Activated naive CD4-positive, alpha-beta T cell treated with anti-CD3 and anti-CD28 coated beads, Interleukin-2, amount 50 U/mL, for 72 hours (primary cell): ENCODE data around the gene TCEANC2. TPM values are rescaled to one million over a fixed set of nuclear protein-coding genes. Genes with fewer than 3 reads are reported as not detected.

Source experiments
- ATAC-seq, 2 donors: fragments of 150-1000 bp; cut with Tn5 transposase; 2 replicates each; pipeline ENCODE4 v1.10.0; 2021; ENCODE audit warnings: mild to moderate bottlenecking in 2 of 2, moderate library complexity in 2 of 2
- DNase-seq, 2 donors: peaks; one replicate each; pipeline ENCODE4 v3.0.0; 2021 to 2022; ENCODE audit warnings: low spot score in 2 of 2
- H3K27ac Mint-ChIP-seq, 2 donors: one replicate each; pipeline ENCODE4 v1.8.0; 2022; ENCODE audit warnings: mild to moderate bottlenecking in 2 of 2, mixed read lengths in 2 of 2
- H3K36me3 Mint-ChIP-seq, 2 donors: one replicate each; pipeline ENCODE4 v1.8.0; 2022; ENCODE audit warnings: mixed read lengths in 2 of 2
- H3K9me3 Mint-ChIP-seq, 2 donors: one replicate each; pipeline ENCODE4 v1.8.0; 2022; ENCODE audit warnings: mixed read lengths in 2 of 2
- total RNA-seq, 2 donors: library from RNA; stranded (reverse); gene quantifications; one replicate each; pipeline ENCODE4 v1.2.3, GENCODE V29; 2022

Gene TCEANC2
- total RNA-seq, 2 donors from 2014 or later: 11.8 to 19.4 TPM

- H3K36me3 Mint-ChIP-seq: no peaks in the 10 kb centered on the region
- H3K27ac Mint-ChIP-seq: no peak overlapping the region
- ATAC-seq (no peak), DNase-seq (no peak)
- H3K9me3 Mint-ChIP-seq: no peaks in the 10 kb centered on the region
Measured at GRCh38 chr1:54114955-54115354, 61.5 kb downstream of the TCEANC2 start.

DNA sequence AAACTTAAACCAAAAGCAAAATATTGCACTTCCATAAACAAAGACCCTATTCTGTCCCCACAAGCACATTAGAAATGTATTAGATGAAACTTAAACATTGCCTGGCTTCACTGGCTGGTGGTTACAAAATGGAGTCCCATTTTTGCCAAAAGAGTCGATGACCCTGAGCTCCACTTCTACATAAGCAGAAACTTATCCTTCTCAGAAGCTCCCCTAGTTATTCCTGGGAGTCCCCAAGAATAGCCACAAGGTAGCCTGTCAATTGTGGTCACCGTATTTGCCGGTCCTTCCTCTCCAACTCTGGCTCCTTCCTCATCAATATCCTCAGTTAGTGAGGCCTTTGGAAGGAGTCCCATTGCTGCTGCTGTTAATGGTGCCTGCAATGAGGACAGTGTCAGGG lies 62.1 kb downstream of the TCEANC2 start:
- H3K27ac Mint-ChIP-seq: no peak overlapping the region
- DNase-seq (no peak), ATAC-seq (no peak)
- no peaks in the 10 kb centered on the region for H3K36me3 Mint-ChIP-seq
- no peaks in the 10 kb centered on the region for H3K9me3 Mint-ChIP-seq

DNA sequence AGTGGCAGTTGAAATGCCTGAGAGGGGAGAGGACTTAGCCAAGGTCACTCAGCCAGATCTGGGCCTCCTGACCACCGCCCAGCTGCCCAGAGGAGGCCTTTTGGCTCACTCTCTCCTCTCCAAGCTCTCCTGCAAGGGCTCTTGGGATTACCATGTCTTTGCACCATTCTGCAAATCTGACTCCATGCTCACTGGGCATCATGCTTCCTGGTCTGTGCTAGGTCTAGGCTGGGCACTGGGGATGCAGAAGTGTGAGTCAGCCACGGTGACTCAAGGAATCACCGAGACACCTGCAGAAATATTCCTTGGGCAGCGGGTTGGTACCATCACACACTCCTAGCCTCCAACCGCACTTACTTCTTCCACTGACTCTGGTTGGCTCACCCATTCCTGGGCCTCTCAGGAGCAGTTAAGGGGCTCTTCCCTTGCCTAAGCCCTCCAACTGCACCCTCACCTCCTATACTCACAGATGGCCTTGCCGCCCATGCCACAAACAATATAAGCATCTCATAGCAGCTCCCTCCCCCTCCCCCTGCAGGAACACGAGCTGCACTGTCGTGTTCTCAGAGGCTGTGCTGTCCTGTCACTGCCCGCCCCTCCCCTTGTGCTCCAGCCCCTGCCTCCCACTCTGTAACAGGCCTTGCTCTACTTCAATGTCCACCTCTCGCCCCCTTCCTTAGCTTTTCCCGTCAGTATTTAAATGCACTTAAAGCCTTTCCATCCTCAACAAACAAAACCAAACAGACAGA lies 64.6 kb downstream of the TCEANC2 start:
- ATAC-seq (no peak), DNase-seq (no peak)
- Mint-ChIP-seq H3K9me3 (no peaks in the 10 kb centered on the region), H3K36me3 (no peaks in the 10 kb centered on the region), H3K27ac (no peak overlapping the region)

DNA sequence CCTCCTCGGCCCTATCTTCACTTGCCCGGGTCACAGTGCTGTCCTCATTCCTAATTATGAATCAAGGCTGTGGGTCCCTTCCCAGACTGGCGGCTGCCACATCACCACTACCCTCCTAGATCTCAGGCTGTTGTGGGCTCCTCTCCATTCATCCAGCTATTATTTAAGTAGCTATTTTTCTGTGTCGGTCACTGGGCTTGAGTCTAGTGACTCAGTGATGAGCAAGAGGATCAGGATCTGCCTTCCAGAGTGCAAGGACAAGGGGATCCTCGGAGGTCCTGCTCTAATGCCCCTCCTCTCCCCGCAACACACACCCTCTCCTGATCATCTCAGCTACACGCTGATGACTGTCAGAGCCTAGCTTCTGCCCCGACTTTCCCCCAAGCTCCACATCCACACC lies 65.3 kb downstream of the TCEANC2 start:
- no peak for ATAC-seq
- no peaks in the 10 kb centered on the region for H3K36me3 Mint-ChIP-seq
- DNase-seq: no peak

DNA sequence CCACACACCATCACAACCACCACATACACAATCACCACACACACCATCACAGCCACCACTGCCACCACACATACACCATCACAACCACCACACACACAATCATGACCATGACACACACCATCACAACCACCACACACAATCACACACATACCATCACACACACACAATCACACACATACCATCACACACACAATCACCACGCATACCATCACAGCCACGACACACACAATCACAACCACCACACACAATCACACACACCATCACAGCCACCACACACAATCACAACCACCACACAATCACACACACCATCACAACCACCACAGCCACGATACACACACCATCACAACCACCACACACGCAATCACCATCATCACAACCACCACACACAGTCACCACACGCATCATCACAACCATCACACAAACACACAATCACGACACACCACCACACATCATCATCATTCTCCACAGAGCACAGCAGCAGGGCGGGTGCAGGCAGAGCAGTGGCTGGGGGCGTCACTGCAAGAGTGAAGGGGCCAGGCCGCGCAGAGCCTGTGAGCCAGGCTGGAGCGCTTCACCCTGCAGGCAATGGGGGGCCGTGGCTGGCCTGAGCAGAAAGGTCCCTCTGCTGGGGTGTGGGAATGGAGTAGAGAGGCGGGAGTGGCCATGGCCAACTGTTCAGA lies 66.8 kb downstream of the TCEANC2 start:
- Mint-ChIP-seq H3K27ac (no peak overlapping the region), H3K9me3 (no peaks in the 10 kb centered on the region), H3K36me3 (no peaks in the 10 kb centered on the region)
- ATAC-seq: no peak
- DNase-seq: no peak

More for the DNA sequence above, 65.3 kb downstream of the TCEANC2 start:
- H3K9me3 Mint-ChIP-seq: no peaks in the 10 kb centered on the region
- H3K27ac Mint-ChIP-seq: no peak overlapping the region

- ATAC-seq: no peak
- peak in 1 of 2 donors; percentile 41 for DNase-seq
Measured at GRCh38 chr1:54120698-54121481, 67.5 kb downstream of the TCEANC2 start.

DNA sequence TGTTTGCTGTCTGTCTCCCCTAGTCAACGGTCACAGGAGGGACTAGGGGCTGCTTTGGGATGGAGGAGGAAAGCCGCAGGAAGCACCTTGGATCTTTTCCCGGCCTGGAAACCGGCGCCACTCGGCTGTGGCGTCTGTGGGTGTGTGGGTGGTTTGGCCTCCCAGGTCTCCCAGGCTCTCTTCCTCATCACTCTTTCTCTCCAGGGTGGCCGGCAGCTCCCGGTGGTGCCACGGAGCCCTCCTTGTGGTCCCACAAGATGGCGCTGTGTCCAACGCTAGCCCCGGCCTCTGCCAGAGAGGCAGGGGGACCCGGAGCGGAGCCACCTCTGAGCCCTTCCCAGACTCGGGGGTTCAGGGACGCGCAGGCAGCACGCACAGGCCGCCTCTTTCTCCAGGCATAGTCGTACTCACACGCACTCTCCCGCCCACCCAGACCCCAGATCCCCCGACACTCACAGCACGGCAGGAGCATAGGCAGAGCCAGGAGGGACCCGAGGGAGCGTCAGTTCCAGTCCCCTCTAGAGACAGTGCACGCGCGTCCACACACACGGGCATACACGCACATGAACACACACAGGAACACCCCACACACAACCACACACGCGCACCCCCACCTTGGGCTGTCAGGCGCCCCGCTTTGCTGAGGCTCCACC lies 68.2 kb downstream of the TCEANC2 start:
- ATAC-seq: peak; percentile 80 to 93
- no peaks in the 10 kb centered on the region for H3K36me3 Mint-ChIP-seq
- H3K27ac Mint-ChIP-seq: no peak overlapping the region
- DNase-seq: peak; percentile 64 to 79
- no peaks in the 10 kb centered on the region for H3K9me3 Mint-ChIP-seq

More at GRCh38 chr1:54120698-54121481, 67.5 kb downstream of the TCEANC2 start:
- Mint-ChIP-seq H3K27ac (no peak overlapping the region), H3K36me3 (no peaks in the 10 kb centered on the region), H3K9me3 (no peaks in the 10 kb centered on the region)

DNA sequence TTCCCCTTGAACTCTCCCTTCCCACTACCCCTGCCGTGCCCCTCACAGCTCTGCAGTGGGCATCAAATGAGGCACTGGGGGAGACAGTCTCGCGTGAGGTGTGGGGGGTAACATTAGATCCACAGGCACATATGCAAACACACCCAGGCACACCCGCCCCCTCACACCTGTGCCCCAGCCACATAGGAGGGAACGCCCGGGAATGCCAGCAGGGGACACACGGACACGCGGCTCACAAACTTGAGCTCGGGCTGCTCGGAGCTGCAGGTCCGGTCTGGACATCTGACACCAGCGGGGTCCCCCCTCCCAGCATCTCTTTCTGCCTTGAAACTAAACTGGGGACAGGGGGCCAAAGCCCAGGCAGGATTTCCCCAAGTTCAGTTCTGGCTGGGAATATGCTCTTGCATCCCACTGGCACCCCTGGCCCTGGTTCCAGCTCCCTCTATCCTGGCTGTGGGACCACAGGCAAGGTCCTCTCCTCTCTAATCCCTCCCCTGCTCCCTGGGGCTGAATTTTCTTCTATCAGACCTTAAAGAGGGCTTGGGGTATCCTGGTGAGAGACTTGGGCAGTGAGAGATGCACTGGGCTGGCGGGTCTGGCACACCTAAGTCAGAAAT lies 68.8 kb downstream of the TCEANC2 start:
- no peak for ATAC-seq
- no peak for DNase-seq
- H3K27ac Mint-ChIP-seq: no peak overlapping the region
- no peaks in the 10 kb centered on the region for H3K36me3 Mint-ChIP-seq
- no peaks in the 10 kb centered on the region for H3K9me3 Mint-ChIP-seq

DNA sequence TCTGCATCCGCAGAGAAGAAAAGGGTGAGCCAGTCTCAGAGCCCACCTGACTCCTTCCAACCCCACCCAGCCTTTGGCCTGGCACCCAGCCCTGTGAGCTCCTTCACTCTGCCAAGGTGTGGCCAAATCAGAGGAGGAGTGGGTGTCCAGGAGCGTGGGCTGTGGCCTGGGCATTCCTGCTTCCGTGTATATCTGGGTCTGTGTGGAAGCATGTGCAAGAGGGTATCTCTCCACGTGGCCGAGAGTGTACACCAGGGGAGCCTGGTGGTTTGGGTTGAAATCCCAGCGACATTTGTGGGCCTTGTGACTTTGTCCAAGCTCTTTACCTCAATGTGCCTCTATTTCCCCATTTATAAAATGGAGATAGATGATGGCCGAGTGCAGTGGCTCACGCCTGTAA lies 69.6 kb downstream of the TCEANC2 start:
- no peak for DNase-seq
- ATAC-seq: no peak
- no peaks in the 10 kb centered on the region for H3K9me3 Mint-ChIP-seq
- no peak overlapping the region for H3K27ac Mint-ChIP-seq
- H3K36me3 Mint-ChIP-seq: no peaks in the 10 kb centered on the region

DNA sequence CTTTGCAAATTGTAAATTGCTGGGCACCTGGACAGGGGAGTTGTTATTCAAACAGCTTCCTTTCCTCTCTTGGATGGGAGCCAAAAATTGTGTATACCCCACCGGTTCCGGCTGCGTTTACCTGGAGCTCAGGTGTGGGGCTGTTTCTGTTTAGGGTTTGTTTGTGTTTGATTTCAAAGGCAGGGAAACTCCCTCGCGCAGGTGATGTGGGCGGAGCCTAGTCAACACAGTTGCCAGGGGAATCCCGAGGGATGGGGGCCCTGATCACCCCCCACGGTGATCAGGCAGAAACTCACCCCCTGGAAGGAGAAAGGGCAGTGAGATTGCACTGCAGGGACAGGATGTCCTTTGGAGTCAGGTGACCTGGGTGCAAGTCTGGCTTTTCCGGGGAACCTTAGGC lies 71.1 kb downstream of the TCEANC2 start:
- H3K36me3 Mint-ChIP-seq: no peaks in the 10 kb centered on the region
- ATAC-seq: no peak
- H3K27ac Mint-ChIP-seq: no peak overlapping the region

GRCh38 chr1:54124906-54125305 lies 71.5 kb downstream of the TCEANC2 start:
- ATAC-seq (no peak), DNase-seq (peak in 1 of 2 donors; percentile 21)
- H3K9me3 Mint-ChIP-seq: no peaks in the 10 kb centered on the region
- no peaks in the 10 kb centered on the region for H3K36me3 Mint-ChIP-seq
- peak overlapping the region; percentile 20 to 63 for H3K27ac Mint-ChIP-seq

More for the DNA sequence above, 71.1 kb downstream of the TCEANC2 start:
- H3K9me3 Mint-ChIP-seq: no peaks in the 10 kb centered on the region
- DNase-seq: no peak

DNA sequence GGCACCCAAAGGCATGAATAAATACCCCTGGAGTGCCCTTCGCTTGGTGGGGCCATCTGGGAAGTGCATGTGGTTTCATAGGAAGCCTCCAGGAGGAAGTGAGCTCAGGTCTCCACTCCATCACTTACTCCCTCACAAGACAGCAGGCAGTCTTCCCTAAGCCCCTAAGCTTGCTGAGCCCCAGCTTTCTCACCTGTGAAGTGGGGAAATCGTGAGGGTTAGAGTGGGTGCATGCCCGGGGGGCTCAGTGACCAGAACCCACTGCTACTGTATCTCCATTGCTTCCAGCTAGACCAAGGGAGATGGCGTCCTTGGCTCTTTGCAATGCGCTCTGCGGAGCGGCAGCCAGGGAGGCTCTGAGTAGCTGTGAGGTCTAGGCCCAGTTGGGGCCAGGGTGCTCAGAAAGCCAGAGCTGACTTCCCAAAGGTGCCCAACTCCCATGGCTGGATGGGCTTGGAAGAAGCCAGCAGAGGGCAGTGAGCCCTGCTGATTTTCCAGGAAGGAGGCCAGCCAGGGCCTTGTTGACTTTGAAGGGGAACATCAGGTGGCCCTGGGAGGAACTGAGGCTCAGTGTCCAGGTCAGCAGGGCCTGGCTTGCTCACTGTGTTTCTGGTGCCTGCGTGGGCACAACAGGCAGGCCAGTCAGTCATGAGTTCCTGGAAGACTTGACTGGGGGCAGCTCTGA lies 72.1 kb downstream of the TCEANC2 start:
- ATAC-seq: no peak
- DNase-seq: no peak
- H3K36me3 Mint-ChIP-seq: no peaks in the 10 kb centered on the region
- H3K27ac Mint-ChIP-seq: peak overlapping the region in 1 of 2 donors; percentile 20
- H3K9me3 Mint-ChIP-seq: no peaks in the 10 kb centered on the region

DNA sequence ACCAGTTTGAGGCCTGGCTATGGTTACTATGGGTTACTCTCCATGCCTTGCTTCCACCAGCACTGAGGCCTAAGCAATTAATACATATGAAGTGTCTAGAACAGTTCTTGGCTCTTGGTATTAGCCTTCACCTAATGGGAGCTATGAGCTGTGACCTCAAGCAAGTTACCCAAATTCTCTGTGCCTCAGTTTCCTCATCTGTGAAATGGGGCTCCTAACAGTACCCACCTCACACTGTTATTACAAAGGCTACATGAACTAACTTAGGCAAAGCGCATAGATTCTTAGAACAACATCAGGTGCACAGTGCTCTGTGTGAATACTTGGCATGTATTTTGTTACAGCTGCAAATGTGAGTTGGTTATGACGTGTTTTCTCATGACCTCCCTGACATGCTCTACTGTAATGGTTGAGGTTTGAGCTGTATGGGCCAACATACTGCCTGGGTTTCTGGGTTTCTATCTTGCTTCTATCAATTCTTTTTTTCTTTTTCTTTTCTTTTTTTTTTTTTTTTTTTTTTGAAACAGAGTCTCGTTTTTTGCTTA lies 72.9 kb downstream of the TCEANC2 start:
- Mint-ChIP-seq H3K9me3 (no peaks in the 10 kb centered on the region), H3K27ac (no peak overlapping the region), H3K36me3 (no peaks in the 10 kb centered on the region)
- DNase-seq: no peak
- no peak for ATAC-seq

- DNase-seq: no peak
- no peaks in the 10 kb centered on the region for H3K36me3 Mint-ChIP-seq
Measured at GRCh38 chr1:54127594-54128300, 74.3 kb downstream of the TCEANC2 start.

DNA sequence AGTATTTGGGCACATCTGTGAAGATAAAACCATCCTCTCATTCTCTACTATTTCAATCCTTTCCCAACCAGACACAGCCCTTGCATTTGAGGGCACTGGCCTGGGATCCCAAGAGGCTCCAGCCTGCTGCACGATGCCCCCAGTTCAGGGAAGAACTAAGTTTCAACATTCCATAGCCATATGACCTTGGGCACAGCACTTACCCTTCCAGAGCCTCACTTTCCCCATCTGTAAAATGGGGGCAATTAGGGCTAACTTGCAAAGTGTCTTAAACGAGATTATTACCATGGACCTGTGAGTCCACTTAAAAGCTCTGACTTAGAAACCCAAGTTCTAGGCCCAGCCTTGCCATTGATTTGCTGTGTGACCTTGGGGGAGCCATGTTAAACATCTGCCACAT lies 76.5 kb downstream of the TCEANC2 start:
- ATAC-seq (no peak), DNase-seq (no peak)
- Mint-ChIP-seq H3K36me3 (no peaks in the 10 kb centered on the region), H3K27ac (peak overlapping the region in 1 of 2 donors; percentile 49), H3K9me3 (no peaks in the 10 kb centered on the region)

More at GRCh38 chr1:54127594-54128300, 74.3 kb downstream of the TCEANC2 start:
- no peak for ATAC-seq
- H3K9me3 Mint-ChIP-seq: no peaks in the 10 kb centered on the region
- no peak overlapping the region for H3K27ac Mint-ChIP-seq
